LNCaP clone FGC (cell line): ENCODE data around the gene GALNT12.

ENCODE experiments used
- DNase-seq: peaks from one replicate; pipeline ENCODE4 v3.0.0-alpha.2; 2011; ENCODE audit warnings: low read depth
- H3K4me3 ChIP-seq: 2 replicates; pipeline ENCODE4 v1.5.1; 2011; ENCODE audit warnings: mild to moderate bottlenecking, low read depth, low read length, control low read depth
- TF ChIP-seq, protein P1 (sequence below): IDR thresholded peaks from 2 replicates; pipeline ENCODE4 v1.5.1; 2012; ENCODE audit warnings: mild to moderate bottlenecking; ENCODE audit not compliant: control insufficient read depth, insufficient read depth; ENCODE audit errors: extremely low read depth

The GALNT12 gene

DNA sequence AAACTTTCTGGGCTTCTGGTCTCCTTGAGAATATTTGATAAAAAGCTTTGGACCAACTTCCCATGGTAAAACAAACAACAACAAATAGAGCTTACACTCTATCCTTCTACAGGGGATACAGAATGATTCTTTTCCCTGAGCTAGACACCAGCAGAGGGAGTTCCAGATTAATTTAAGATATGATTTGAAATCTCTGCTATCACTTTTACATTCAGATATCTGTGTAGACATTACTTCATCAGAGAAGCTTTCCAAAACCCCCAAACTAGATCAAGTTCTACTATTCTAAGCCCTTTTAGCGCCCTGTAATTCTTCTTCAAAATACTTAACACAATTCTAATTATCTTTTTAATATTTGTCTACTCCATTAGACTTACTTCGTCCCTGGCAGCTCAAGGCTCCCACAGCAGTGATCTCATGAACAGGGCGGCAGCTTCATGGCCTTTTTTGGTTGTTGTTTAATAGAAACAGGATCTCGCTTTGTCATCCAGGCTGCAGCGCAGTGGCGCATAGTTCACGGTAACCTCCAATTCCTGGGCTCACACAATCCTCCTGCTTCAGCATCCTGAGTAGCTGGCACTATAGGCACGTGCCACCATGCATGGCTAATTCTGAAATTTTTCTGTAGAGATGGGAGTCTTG lies 955 bp upstream of the GALNT12 start:
- H3K4me3 ChIP-seq: no peak overlapping the region

DNA sequence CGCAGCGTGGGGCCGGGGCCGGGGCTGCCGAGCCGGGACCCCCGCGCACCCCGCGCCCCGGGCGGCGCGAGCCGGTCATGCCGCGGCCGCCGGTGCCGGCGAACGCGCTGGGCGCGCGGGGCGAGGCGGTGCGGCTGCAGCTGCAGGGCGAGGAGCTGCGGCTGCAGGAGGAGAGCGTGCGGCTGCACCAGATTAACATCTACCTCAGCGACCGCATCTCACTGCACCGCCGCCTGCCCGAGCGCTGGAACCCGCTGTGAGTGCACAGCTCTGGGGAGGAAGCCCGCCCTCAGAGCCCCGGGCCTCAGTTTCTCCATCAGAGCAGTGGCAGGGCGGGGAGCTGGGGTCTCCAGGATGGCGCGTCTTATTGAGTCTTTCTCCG lies 335 bp downstream of the GALNT12 start:
- peak overlapping the region; percentile 11; the same call in 1 of the 2 replicates for H3K4me3 ChIP-seq

More for the DNA sequence above, 955 bp upstream of the GALNT12 start:
- TF ChIP-seq, protein P1, sequence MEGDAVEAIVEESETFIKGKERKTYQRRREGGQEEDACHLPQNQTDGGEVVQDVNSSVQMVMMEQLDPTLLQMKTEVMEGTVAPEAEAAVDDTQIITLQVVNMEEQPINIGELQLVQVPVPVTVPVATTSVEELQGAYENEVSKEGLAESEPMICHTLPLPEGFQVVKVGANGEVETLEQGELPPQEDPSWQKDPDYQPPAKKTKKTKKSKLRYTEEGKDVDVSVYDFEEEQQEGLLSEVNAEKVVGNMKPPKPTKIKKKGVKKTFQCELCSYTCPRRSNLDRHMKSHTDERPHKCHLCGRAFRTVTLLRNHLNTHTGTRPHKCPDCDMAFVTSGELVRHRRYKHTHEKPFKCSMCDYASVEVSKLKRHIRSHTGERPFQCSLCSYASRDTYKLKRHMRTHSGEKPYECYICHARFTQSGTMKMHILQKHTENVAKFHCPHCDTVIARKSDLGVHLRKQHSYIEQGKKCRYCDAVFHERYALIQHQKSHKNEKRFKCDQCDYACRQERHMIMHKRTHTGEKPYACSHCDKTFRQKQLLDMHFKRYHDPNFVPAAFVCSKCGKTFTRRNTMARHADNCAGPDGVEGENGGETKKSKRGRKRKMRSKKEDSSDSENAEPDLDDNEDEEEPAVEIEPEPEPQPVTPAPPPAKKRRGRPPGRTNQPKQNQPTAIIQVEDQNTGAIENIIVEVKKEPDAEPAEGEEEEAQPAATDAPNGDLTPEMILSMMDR: peak; percentile 42
- DNase-seq: no peak

DNA sequence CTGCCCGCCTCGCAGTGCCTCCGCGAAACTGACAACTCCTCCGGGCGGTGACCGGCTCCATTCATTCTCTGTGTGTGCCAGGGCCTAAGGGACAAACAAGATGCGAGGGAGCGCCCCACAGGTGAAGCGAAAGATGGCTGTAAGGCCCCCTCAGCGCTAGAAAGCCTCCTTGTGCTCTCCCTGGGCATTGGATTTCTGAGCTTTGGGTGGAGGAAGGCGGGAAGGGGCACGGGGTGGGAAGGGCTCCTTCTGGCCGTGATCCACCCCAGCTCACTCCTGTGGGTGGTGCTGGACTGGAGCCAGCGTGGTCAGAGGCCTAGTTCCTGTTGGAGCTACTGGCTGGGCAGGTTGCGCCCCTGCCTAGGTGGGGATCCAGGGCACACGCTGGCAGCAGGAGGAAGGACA lies 943 bp downstream of the GALNT12 start:
- no peak overlapping the region for H3K4me3 ChIP-seq
- DNase-seq: no peak
- TF ChIP-seq, protein P1: no peak

More for the DNA sequence above, 335 bp downstream of the GALNT12 start:
- DNase-seq: no peak
- TF ChIP-seq, protein P1: no peak

DNA sequence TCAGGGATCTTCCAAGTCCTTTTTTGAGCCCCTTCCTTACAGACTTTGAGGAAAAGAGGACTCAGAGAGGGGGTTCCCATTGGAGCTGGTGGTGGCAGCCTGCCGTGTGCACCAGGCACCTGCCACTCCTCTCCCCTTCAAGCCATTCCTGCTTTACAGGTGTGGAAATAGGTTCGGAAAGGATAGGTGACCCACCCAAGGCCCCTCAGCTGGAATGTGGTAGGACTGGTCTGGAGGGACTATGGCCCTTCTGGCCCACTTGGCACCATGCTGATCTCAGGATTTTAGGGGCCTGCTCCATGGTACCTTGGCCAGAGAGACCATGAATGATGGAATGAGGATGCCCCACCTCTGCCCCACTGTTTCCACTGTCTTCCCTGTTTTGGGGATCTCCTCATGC lies 1.4 kb downstream of the GALNT12 start:
- no peak for DNase-seq
- H3K4me3 ChIP-seq: no peak overlapping the region
- TF ChIP-seq, protein P1: no peak

DNA sequence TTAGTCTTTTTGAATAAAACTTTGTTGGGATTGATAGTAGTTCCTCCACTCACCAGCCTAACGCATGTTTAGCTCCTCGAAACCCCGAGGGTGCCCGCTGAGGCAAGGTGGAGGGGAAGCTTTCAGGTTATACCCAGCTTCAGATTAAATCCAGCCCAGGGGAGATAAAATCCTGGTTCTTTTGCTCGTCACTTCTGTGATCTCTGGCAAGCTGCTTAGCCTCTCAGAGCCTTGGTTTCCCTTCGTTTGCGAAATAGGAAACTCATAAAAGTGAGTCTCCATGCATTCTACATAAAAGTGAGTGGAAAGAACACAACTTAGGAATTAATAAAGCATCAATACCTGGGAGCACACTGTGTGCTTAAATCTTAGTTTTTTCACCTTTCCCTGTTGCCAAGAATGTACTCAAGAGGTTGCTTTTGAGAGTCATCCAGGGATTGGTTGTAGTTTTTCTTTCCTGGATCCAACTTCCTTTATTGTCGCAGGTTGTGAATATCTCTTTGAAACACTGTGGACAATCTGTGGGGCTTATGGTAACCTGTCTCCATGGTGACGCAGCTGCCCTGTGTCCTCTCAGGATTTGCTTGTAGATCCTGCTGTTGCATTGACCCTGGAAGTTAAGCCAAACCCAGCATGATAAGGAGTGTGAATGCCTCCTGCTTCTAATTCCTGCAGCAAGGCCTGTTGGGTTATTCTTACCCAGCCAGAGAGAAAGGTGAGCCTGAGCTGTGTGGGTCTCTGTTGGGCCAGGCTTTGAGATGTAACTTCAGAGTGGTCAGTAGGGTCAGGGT lies 2.0 kb downstream of the GALNT12 start:
- TF ChIP-seq, protein P1: no peak
- no peak for DNase-seq
- no peak overlapping the region for H3K4me3 ChIP-seq

DNA sequence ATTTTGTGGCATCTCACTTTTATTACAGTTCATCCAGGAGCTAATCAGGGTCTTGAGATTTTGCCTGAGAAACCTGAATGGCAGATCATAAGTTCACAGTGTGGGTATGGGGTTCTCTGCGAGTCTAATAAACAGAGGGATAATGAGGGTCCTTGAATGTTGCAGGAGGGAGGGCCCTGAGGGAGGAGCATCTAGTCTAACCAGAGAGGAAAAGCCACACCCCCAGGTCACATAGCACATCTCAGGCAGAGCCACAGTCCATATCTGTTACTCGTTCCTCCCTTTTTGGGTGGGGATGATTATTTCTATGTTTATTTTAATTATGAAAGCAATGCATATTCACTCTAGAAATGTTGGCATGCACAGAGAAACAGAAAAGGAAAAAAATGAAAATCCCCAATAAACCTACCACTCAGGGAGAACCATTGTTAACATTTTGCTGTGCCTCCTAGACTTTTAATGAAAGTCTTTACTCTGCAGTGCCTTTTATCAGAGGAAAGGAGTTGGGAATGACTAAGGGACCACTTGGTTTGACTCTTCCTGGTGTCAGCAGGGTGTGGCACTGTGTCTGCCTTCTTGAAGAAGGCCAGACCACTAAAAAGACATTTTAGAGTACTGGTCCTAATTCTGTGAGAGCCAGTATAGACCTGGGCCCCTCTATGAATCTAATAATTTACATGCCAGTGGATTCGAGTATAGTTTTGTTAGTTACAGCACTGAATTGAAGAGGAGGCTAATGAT lies 2.8 kb downstream of the GALNT12 start:
- TF ChIP-seq, protein P1: no peak
- no peak overlapping the region for H3K4me3 ChIP-seq
- DNase-seq: no peak
